Keratinocyte (primary cell): ENCODE results near the gene LRRN2. TPM values are rescaled to one million over a fixed set of nuclear protein-coding genes. Genes with fewer than 3 reads are reported as not detected.

ENCODE experiments used
- DNase-seq: peaks from one replicate; pipeline ENCODE4 v3.0.0-alpha.2; 2011; ENCODE audit warnings: low read depth, missing footprints, low spot score
- FAIRE-seq: peaks from 2 replicates; lab custom pipeline; 2011; peaks lifted over from hg19 to GRCh38; lab: Jason Lieb, UNC
- H2AFZ ChIP-seq: 2 replicates; pipeline ENCODE4 v1.6.0; 2012; ENCODE audit warnings: low read length, control low read depth, inconsistent platforms; ENCODE audit not compliant: control insufficient read depth
- H3K27ac ChIP-seq: 2 replicates; pipeline ENCODE4 v1.5.1; 2011; ENCODE audit warnings: low read length; ENCODE audit not compliant: control insufficient read depth, insufficient read depth
- H3K27me3 ChIP-seq: 3 replicates; pipeline ENCODE4 v1.6.0; 2011; ENCODE audit warnings: low read length; ENCODE audit not compliant: control insufficient read depth, insufficient read depth; ENCODE audit errors: extremely low read depth
- H3K36me3 ChIP-seq, 2 experiments: 2 replicates in 1 of 2; 3 replicates in 1 of 2; pipeline ENCODE4 v1.5.1; 2011; ENCODE audit warnings: low read length in 2 of 2, mild to moderate bottlenecking in 1 of 2; ENCODE audit not compliant: control insufficient read depth in 2 of 2, insufficient read depth in 2 of 2; ENCODE audit errors: extremely low read depth in 1 of 2
- H3K4me1 ChIP-seq: 3 replicates; pipeline ENCODE4 v1.5.1; 2011; ENCODE audit warnings: low read length; ENCODE audit not compliant: control insufficient read depth, insufficient read depth; ENCODE audit errors: extremely low read depth
- H3K4me2 ChIP-seq: 3 replicates; pipeline ENCODE4 v1.6.0; 2011; ENCODE audit warnings: low read depth, low read length; ENCODE audit not compliant: control insufficient read depth, insufficient read depth; ENCODE audit errors: extremely low read depth
- H3K4me3 ChIP-seq, 3 experiments: fragments of 200-600 bp in 1 of 3; sonication (generic) in 1 of 3; 2 replicates in 2 of 3; 3 replicates in 1 of 3; pipeline ENCODE4 v1.5.1; 2011 to 2016; ENCODE audit warnings: low read length in 3 of 3, mild to moderate bottlenecking in 3 of 3, control low read depth in 2 of 3, inconsistent platforms in 1 of 3, low read depth in 1 of 3, mixed read lengths in 1 of 3, mixed run types in 1 of 3, moderate library complexity in 1 of 3; ENCODE audit not compliant: control insufficient read depth in 2 of 3, insufficient read depth in 2 of 3; ENCODE audit errors: extremely low read depth in 1 of 3
- H3K79me2 ChIP-seq: 2 replicates; pipeline ENCODE4 v1.6.0; 2012; ENCODE audit warnings: low read length; ENCODE audit not compliant: control insufficient read depth, insufficient read depth
- H3K9ac ChIP-seq: 3 replicates; pipeline ENCODE4 v1.6.0; 2011; ENCODE audit warnings: low read length; ENCODE audit not compliant: control insufficient read depth, insufficient read depth; ENCODE audit errors: extremely low read depth
- H3K9me1 ChIP-seq: 3 replicates; pipeline ENCODE4 v1.6.0; 2011; ENCODE audit warnings: low read length; ENCODE audit not compliant: control insufficient read depth, insufficient read depth; ENCODE audit errors: extremely low read depth
- H3K9me3 ChIP-seq: 2 replicates; pipeline ENCODE4 v1.5.1; 2012; ENCODE audit warnings: low read depth, low read length; ENCODE audit not compliant: control insufficient read depth
- H4K20me1 ChIP-seq: 3 replicates; pipeline ENCODE4 v1.6.0; 2011; ENCODE audit warnings: low read length; ENCODE audit not compliant: control insufficient read depth, insufficient read depth; ENCODE audit errors: extremely low read depth
- CTCF ChIP-seq, 3 experiments: IDR thresholded peaks in 1 of 3; conservative IDR thresholded peaks in 1 of 3; optimal IDR thresholded peaks in 1 of 3; 2 replicates in 2 of 3; 3 replicates in 1 of 3; pipeline versions ENCODE3 to v1.5.1; 2011; ENCODE audit warnings: low read length in 3 of 3, mild to moderate bottlenecking in 3 of 3, moderate library complexity in 2 of 3, control low read depth in 1 of 3, inconsistent platforms in 1 of 3; ENCODE audit not compliant: insufficient read depth in 2 of 3; ENCODE audit errors: extremely low read depth in 1 of 3
- EZH2 ChIP-seq: IDR thresholded peaks from one replicate; pipeline ENCODE4 v1.6.1; 2012; ENCODE audit warnings: inconsistent platforms, mild to moderate bottlenecking, low read length, moderate library complexity
- dilution Hi-C: fragments of 300-500 bp; cut with MboI; formaldehyde crosslinking; loops from one replicate; pipeline ENCODE4 v1.7.0; 2020; ENCODE audit warnings: low sequenced_read_pairs; ENCODE audit not compliant: extremely low pct_ligation_motif_present
- polyA plus RNA-seq, 5 experiments: library from polyadenylated mRNA; depleted of rRNA in 3 of 5; stranded (reverse) in 3 of 5; stranded (forward) in 1 of 5; unstranded in 1 of 5; fragments of >200 nt; gene quantifications; 1 replicate in 1 of 5; 2 replicates in 3 of 5; 3 replicates in 1 of 5; pipeline versions ENCODE4 v1.2.1 to v1.2.3, GENCODE V29; 2011 to 2012; ENCODE audit warnings: missing spikeins in 2 of 5, low read depth in 1 of 5, low replicate concordance in 1 of 5

Gene LRRN2
- polyA plus RNA-seq, 1 donor (not counting 4 experiments of a cell fraction or from before 2014, with no cell fraction given) = not detected

GRCh38 chr1:204672069-204672468 is 13.5 kb downstream of the LRRN2 start:
- no peak for FAIRE-seq
- no peaks in the 10 kb centered on the region for H3K9me3 ChIP-seq
- H3K27ac ChIP-seq = no peak overlapping the region
- H4K20me1 ChIP-seq = no peaks in the 10 kb centered on the region
- no peak overlapping the region for H3K9ac ChIP-seq
- H3K4me3 ChIP-seq = no peak overlapping the region
- H3K36me3 ChIP-seq = no peaks in the 10 kb centered on the region
- no peak overlapping the region for H2AFZ ChIP-seq
- no peaks in the 10 kb centered on the region for H3K4me1 ChIP-seq
- H3K9me1 ChIP-seq = no peaks in the 10 kb centered on the region
- dilution Hi-C loops = no loop called here
- TF ChIP-seq EZH2 (no peak), CTCF (optimal IDR thresholded peaks at IDR 0.05 in 1 of 3, IDR thresholded peaks at IDR 0.05 in 1 of 3, conservative IDR thresholded peaks at IDR 0.05 in 1 of 3; ENCODE audit: extremely low read depth in 1 of 3, insufficient read depth in 2 of 3, low read length in 3 of 3) (no peak)
- no peaks in the 10 kb centered on the region for H3K79me2 ChIP-seq
- H3K27me3 ChIP-seq = peaks cover 11% of the 10 kb centered on the region
- DNase-seq = no peak
- H3K4me2 ChIP-seq = no peak overlapping the region

GRCh38 chr1:204670152-204670927 is 15.2 kb downstream of the LRRN2 start:
- no peak overlapping the region for H3K9ac ChIP-seq
- peaks cover 11% of the 10 kb centered on the region for H3K27me3 ChIP-seq
- TF ChIP-seq EZH2 (no peak), CTCF (optimal IDR thresholded peaks at IDR 0.05 in 1 of 3, IDR thresholded peaks at IDR 0.05 in 1 of 3, conservative IDR thresholded peaks at IDR 0.05 in 1 of 3; ENCODE audit: extremely low read depth in 1 of 3, insufficient read depth in 2 of 3, low read length in 3 of 3) (no peak)
- no peak overlapping the region for H3K4me3 ChIP-seq
- no peaks in the 10 kb centered on the region for H3K4me1 ChIP-seq
- dilution Hi-C loops = no loop called here
- no peaks in the 10 kb centered on the region for H3K79me2 ChIP-seq
- H2AFZ ChIP-seq = no peak overlapping the region
- FAIRE-seq (no peak), DNase-seq (no peak)
- no peaks in the 10 kb centered on the region for H3K36me3 ChIP-seq
- H3K9me1 ChIP-seq = no peaks in the 10 kb centered on the region
- no peaks in the 10 kb centered on the region for H3K9me3 ChIP-seq
- no peaks in the 10 kb centered on the region for H4K20me1 ChIP-seq
- no peak overlapping the region for H3K4me2 ChIP-seq
- H3K27ac ChIP-seq = no peak overlapping the region
